ENCODE data around the gene UGT8.
A peak's percentile ranks its signal among the peaks of the same experiment; 100 is the strongest.
"Not testable (repeated sequence)": the region's sequence is repeated elsewhere in the genome, so short reads cannot be mapped to it uniquely, and the experiment has no call there.

UGT8 gene

DNA sequence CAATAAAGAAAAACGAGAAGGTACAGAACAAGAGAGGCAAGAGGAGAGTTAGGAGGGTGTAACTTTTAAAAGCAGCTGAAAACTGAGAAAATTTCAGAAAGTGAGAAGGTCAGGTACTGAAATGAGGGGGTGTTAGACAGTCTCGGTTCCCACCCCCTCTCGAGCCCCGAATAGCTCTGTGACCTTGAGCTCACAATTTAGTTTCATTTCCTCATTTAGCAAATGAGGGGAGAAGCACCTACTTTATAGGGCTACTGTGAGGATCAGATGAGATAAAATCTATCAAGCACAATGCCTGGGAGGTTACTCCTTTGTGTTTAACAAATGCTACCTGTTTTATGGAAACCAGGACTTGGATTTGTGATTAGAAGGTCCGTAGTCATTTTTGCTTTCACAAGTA is 4.9 kb downstream of the UGT8 start:
- DNase-seq (ENCODE audit: low spot score), result no peak

DNA sequence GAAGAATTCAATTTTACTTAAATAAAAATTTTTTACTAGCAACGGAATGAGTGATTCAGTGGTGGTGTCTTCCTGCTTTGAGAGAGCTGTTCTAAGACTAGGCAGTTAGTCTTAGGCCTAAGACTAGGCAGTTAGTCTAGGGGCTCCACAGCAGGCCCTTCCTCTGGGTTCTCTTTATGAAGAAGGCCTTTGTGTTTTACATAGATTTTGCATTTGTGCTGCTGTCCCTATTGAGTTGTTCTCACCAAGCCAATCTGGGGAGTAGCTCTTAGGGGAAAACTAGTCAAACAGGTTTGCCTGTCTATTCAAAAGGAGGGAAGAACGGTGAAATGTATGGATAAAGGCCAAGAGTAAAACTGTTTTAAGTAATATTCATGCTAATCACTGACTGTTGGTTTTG is 7.6 kb downstream of the UGT8 start:
- no peak for DNase-seq (ENCODE audit: low spot score)

GRCh38 chr4:114607056-114607455 is 8.4 kb downstream of the UGT8 start:
- DNase-seq (ENCODE audit: low spot score), result no peak

- no peak for DNase-seq (ENCODE audit: low spot score)
Measured at GRCh38 chr4:114613560-114613959, 15.0 kb downstream of the UGT8 start.

DNA sequence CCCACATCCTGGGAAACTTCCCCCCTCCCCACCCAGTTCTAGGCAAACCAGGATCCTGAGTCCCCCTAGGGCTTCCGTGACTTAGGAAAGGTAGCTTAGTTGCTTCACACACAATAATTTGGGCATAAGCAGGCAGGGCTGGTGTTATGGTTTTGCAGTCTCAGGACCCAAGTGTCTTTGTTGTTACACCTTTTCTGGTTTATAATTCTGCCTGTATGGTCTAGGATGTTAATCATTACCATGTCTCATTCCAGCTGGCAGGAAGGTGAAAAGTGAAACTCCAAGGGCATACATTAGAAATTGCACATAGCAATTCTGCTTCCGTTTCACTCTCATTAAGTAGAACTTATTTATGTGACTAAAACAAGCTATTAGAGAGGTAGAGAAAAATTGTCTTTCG is 16.8 kb downstream of the UGT8 start:
- DNase-seq (ENCODE audit: low spot score), result no peak

DNA sequence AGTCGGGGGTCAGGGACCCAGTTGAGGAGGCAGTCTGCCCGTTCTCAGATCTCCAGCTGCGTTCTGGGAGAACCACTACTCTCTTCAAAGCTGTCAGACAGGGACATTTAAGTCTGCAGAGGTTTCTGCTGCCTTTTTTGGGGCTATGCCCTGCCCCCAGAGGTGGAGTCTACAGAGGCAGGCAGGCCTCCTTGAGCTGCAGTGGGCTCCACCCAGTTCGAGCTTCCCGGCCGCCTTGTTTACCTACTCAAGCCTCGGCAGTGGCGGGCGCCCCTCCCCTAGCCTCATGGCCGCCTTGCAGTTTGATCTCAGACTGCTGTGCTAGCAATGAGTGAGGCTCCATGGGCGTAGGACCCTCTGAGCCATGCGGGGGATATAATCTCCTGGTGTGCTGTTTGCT is 17.4 kb downstream of the UGT8 start:
- not testable (repeated sequence) for DNase-seq (ENCODE audit: low spot score)

GRCh38 chr4:114626196-114626595 is 27.6 kb downstream of the UGT8 start:
- DNase-seq (ENCODE audit: low spot score), result no peak

DNA sequence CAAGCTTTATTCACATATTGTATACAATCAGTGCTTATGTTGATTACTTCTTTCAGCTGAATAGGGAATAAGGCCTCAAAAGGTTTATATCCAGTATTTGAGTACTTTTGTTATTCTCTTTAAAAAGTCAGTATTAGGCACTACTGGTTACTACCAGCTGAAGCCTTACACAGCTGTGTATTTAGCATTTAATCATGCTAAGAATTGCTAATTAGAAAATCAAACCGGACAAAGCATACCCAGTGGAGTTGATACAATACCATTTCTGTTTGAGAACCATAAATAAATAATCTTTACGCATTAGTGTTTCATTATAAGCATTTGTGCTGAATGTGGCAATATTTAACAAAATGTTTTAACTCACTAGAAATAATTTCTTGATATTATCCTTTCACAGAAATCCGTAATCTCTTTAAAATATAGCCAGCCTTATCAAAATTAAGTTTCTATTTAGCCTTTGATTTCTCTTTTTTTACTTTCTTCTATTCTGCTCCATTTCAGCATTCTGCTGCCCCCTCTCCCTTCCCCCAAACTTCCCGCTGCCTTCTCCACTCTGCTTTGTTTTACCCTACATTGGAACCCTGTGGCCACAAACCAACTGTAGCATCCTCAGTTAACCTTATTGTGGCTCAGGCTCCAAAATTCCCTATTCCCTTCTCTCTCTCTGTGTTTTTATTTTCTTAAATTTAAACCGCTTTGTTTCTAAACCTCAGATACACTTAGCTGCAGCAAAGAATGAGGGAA is 37.8 kb downstream of the UGT8 start:
- DNase-seq (ENCODE audit: low spot score), result peak; percentile 83

DNA sequence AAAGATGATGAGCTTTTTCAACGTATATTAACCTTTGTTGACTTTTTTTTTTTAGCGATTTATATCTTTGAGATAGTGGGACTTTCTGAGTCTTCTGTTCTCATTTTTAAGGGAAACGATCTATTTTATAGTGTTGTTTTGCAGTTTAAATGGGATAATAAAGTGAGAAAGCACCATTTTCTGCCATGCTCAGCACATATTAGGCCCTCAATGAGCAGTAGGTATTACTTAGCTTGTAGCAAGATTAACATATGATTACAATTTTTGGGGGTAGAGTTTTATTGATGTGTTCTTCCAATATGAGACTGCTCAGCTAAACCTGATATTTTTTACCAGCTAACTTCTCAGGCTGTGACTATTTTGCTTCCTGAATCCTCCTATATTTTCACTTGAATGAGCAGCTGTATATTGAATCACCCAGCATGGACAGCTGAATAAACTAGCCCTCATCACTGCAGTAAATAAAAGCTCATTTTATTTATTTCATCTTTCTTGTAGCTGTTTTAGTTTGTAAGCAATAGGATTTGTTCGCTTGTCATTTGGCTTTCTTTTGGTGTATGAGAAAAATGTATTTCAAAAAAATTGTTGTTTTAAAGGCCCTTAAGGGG is 43.7 kb downstream of the UGT8 start:
- DNase-seq (ENCODE audit: low spot score), result no peak

- no peak for DNase-seq (ENCODE audit: low spot score)
Measured at GRCh38 chr4:114649908-114650307, 51.3 kb downstream of the UGT8 start.

GRCh38 chr4:114653675-114654074 is 55.1 kb downstream of the UGT8 start:
- no peak for DNase-seq (ENCODE audit: low spot score)

DNA sequence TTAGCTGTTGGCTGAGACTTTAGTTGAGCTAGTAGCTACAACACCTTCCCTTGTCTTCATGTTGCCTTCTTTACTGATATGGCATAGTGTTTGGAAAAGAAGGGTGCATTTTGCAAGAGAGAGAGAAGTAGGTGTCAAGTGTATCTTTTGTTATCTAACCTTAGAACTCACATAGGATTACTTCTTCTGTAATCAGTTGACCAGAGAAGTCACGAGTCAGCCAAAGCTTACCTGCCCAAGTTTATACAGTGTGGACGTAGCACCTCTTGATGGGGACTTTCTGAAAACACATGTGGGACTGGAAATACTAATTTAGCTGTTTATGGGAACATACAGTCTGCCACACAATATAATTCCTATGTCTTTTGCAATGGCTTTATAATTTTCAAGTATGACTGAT is 56.0 kb downstream of the UGT8 start:
- DNase-seq (ENCODE audit: low spot score), result no peak

DNA sequence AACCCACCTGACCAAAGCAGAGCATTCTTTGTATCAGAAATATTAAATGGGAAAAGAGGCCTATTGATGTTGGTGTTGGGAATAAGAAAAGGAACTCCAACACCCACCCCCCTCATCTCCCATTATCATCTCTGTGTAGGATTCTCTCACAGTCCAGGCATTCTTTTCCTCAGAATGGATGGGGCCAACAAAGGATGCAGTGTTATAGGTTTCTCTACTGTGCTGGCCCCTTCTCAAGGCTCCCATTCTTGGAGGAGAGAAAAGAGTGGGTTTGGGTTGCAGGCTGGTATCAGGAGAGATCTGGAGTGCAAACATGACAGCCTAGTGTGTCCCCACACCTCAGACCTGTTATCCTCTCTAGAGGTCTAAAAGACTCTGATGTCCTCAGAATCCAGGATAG is 59.6 kb downstream of the UGT8 start:
- DNase-seq (ENCODE audit: low spot score), result peak; percentile 84

DNA sequence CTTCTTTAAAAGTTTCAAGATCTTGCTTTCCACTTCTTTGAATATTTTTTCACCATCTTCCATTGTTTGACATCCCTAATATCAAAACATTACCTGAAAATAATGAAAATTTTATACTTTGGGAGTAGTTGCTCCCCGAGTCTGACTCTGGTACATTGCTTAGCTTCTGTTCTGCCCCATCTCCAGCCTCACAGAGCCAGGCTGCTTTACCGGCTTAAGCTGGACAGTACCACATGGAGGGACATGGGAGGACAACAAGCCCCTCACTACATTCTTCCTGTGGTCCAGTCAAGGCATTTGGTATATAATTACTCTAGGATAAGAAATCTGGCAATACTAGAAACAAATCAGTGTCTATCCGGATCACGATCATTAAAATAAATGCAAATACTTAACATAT is 60.2 kb downstream of the UGT8 start:
- DNase-seq (ENCODE audit: low spot score), result no peak

DNA sequence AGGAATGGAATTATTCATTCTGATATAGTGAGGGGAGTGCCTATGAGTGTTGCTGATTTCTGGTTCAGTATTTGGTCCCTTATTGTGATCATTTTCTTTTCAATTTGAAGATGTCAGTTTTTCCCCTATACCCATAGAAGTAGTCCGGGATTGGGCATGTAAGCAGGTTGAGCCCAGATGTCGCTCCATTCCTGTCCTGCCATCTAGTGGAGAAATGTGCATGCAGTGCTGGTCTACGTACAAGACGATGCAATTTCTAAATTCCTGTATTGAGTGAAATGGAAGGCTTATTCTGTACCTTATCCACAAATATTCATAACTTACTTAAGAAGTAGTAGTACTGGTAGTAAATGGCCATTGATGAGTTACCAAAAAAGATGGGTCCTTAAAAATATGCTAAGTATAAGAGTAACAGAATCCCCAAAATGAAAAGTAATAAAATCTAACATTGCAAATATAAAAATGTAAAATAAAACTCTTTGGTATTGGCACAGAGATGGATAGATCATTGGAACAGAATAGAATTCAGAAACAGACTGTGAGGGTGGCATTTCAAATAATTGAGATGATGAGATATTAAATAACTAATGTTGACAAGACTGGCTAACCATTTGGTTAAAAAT is 60.9 kb downstream of the UGT8 start:
- DNase-seq (ENCODE audit: low spot score), result peak; percentile 88

- no peak for DNase-seq (ENCODE audit: low spot score)
Measured at GRCh38 chr4:114663083-114663482, 64.5 kb downstream of the UGT8 start.

DNA sequence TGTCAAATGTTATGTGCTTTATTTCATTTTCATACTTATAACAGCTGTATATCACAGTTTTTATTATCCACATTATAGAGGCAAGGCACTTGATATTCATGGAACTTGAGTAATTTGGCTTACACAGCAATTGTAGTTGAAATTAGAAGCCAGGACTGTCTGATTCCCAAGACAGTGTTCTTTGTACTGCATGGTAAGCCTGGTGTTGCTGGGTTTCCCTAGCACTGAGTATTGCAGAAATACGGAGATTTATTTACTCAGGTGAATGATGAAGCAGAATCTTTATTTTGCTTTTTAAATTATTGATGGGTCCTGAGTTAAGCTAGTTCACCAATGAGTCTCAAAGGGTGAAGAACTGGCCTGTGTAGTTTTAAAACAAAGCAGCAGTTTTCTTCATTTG is 70.0 kb downstream of the UGT8 start:
- DNase-seq (ENCODE audit: low spot score), result no peak

DNA sequence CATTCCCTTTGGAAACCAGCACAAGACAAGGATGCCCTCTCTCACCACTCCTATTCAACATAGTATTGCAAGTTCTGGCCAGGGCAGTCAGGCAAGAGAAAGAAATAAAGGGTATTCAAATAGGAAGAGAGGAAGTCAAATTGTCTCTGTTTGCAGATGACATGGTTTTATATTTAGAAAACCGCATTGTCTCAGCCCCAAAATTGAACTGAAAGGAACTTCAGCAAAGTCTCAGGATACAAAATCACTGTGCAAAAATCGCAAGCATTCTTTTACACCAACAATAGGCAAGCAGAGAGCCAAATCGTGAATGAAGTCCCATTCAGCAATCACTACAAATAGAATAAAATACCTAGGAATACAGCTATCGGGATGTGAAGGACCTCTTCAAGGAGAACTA is 72.1 kb downstream of the UGT8 start:
- not testable (repeated sequence) for DNase-seq (ENCODE audit: low spot score)

DNA sequence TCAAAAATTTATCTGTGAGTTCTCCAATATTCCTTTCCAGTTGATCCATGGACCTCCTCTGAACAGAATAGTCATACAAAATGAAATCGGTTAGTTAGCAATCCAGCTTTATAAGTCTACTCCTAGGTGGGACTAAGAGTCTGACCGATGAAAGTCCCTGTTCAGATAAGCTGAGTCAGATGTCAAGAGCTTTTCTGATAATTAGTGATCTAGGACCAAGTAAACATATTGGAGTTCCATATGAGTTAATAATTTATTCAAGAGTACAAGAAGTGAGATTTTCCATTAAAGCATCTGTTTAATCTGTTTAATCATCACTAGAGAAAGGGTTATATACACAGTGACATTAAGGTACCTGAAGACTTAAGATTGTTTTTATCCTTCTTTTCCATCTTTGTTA is 74.7 kb downstream of the UGT8 start:
- no peak for DNase-seq (ENCODE audit: low spot score)

DNA sequence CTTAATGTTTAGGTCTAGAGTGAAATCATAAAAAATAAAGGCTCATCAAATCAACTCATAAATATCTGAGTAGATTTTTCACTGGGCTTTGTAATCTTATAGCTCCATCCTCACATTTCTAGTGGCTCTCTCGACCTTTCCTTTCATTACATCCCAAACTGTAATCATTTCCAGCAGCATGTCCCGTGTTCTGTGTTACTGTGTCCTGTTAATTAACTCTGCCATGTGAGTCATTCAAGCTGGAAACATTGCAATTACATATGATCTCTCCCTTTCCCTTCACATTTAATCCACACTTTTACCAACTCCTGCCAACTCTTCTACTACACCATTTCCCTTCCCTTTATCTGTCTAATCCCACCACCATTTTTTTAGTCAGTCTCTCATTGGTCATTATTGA is 75.5 kb downstream of the UGT8 start:
- DNase-seq (ENCODE audit: low spot score), result no peak

DNA sequence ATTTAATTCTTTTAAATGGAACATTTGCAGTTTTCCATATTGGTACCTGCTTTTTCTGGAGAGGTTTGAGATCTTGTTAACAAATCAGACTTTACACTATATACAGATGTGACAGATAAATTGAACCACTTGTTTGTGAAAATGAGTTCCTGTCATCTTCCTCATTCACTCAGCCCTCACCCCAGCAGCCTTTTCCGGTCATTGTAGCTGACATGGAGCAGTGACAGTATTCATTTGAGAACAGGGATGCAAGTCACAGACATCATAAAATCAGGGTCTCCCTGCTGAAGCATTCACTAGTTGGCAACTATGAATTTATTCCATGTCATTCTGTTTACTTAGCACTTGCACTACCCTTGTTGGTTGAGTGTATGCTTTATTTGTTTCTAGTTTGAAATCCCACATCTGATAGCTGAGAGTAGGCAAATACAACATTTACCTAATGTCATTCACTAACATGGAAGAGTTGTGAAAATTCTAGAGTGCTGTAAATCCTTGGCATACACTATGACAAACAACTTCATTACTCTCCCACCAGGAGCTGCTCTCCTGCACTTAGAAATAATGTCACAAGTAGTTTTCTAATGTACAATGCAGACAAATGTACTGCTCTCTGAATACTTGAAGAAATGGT is 78.9 kb downstream of the UGT8 start:
- DNase-seq (ENCODE audit: low spot score), result no peak

DNA sequence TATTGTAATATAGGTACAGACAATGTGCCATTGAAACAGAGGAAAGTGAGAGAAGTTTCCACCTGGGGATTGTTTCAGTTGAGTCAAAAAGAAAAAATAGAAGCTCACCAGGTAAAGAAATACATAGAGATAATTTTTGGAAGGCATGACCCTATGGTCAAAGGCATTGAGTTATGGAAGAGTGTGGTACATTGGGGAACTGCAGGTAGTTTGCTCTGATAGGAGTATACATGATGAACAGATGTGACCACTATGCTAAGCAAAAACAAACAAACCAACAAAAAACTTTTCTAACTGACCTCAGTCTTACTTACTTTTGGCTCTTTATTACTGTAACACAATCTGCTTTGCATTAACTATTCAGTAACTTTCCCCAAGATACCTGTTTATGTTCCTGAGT is 85.9 kb downstream of the UGT8 start:
- no peak for DNase-seq (ENCODE audit: low spot score)

GRCh38 chr4:114688059-114688458 is 89.5 kb downstream of the UGT8 start:
- no peak for DNase-seq (ENCODE audit: low spot score)
